ENCODE results near the gene CACHD1. TPM values are rescaled to one million over a fixed set of nuclear protein-coding genes. Genes with fewer than 3 reads are reported as not detected.

The CACHD1 gene
- total and polyA plus RNA-seq, 2 of the 8 experiments (the other 6 are each of a cell fraction or from before 2014, with no cell fraction given), result 22.2 to 42.5 TPM

DNA sequence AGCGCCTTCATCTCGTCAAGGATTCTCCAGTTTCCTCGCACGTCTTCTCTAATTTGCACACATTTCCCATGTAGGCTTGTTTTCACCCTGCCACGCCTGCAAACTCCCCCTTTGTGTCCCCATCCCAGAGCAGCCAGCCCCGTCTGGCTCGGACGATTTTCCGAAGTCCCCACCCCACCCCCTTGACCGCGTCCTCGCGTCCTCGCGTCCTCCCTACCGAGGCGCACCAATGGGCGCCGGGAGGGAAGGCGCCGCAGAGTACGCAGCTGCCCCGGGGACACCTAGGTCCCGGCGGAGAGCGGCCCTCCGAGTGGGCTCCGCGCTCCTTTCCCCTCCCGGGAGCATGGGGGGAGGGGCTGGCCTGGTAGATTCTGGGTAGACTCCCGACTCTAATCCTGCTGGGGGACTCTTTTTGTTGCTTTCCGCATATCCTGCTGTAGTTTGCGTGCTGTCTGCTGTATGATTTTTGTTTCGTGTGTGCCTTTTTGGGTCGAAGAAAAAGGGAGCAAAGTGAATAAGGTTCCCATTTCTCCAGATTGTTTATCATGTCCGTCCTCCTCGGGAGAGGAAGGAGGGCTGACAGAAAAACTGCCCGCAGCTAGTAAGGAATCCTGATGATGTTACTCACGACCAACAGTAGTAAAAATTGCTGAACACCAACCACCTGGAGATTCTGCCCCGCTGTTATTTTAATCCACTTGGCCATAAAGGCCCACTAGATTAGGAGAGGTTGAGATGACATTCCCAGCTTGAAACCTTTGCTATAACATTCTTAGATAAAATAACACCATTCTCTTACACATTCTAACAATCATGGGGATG, 1.5 kb downstream of the CACHD1 start (continued):
- TF ChIP-seq, protein P1, sequence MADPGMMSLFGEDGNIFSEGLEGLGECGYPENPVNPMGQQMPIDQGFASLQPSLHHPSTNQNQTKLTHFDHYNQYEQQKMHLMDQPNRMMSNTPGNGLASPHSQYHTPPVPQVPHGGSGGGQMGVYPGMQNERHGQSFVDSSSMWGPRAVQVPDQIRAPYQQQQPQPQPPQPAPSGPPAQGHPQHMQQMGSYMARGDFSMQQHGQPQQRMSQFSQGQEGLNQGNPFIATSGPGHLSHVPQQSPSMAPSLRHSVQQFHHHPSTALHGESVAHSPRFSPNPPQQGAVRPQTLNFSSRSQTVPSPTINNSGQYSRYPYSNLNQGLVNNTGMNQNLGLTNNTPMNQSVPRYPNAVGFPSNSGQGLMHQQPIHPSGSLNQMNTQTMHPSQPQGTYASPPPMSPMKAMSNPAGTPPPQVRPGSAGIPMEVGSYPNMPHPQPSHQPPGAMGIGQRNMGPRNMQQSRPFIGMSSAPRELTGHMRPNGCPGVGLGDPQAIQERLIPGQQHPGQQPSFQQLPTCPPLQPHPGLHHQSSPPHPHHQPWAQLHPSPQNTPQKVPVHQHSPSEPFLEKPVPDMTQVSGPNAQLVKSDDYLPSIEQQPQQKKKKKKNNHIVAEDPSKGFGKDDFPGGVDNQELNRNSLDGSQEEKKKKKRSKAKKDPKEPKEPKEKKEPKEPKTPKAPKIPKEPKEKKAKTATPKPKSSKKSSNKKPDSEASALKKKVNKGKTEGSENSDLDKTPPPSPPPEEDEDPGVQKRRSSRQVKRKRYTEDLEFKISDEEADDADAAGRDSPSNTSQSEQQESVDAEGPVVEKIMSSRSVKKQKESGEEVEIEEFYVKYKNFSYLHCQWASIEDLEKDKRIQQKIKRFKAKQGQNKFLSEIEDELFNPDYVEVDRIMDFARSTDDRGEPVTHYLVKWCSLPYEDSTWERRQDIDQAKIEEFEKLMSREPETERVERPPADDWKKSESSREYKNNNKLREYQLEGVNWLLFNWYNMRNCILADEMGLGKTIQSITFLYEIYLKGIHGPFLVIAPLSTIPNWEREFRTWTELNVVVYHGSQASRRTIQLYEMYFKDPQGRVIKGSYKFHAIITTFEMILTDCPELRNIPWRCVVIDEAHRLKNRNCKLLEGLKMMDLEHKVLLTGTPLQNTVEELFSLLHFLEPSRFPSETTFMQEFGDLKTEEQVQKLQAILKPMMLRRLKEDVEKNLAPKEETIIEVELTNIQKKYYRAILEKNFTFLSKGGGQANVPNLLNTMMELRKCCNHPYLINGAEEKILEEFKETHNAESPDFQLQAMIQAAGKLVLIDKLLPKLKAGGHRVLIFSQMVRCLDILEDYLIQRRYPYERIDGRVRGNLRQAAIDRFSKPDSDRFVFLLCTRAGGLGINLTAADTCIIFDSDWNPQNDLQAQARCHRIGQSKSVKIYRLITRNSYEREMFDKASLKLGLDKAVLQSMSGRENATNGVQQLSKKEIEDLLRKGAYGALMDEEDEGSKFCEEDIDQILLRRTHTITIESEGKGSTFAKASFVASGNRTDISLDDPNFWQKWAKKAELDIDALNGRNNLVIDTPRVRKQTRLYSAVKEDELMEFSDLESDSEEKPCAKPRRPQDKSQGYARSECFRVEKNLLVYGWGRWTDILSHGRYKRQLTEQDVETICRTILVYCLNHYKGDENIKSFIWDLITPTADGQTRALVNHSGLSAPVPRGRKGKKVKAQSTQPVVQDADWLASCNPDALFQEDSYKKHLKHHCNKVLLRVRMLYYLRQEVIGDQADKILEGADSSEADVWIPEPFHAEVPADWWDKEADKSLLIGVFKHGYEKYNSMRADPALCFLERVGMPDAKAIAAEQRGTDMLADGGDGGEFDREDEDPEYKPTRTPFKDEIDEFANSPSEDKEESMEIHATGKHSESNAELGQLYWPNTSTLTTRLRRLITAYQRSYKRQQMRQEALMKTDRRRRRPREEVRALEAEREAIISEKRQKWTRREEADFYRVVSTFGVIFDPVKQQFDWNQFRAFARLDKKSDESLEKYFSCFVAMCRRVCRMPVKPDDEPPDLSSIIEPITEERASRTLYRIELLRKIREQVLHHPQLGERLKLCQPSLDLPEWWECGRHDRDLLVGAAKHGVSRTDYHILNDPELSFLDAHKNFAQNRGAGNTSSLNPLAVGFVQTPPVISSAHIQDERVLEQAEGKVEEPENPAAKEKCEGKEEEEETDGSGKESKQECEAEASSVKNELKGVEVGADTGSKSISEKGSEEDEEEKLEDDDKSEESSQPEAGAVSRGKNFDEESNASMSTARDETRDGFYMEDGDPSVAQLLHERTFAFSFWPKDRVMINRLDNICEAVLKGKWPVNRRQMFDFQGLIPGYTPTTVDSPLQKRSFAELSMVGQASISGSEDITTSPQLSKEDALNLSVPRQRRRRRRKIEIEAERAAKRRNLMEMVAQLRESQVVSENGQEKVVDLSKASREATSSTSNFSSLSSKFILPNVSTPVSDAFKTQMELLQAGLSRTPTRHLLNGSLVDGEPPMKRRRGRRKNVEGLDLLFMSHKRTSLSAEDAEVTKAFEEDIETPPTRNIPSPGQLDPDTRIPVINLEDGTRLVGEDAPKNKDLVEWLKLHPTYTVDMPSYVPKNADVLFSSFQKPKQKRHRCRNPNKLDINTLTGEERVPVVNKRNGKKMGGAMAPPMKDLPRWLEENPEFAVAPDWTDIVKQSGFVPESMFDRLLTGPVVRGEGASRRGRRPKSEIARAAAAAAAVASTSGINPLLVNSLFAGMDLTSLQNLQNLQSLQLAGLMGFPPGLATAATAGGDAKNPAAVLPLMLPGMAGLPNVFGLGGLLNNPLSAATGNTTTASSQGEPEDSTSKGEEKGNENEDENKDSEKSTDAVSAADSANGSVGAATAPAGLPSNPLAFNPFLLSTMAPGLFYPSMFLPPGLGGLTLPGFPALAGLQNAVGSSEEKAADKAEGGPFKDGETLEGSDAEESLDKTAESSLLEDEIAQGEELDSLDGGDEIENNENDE (IDR thresholded peaks at IDR 0.05; ENCODE audit: insufficient replicate concordance, low read length), result no peak
- no peak for TF ChIP-seq RXRA (IDR thresholded peaks at IDR 0.05; ENCODE audit: insufficient read depth, low read depth, low read length)
- peak; percentile 66 for TF ChIP-seq ASH2L (IDR thresholded peaks at IDR 0.05; ENCODE audit: low read length)
- TF ChIP-seq, protein P2, sequence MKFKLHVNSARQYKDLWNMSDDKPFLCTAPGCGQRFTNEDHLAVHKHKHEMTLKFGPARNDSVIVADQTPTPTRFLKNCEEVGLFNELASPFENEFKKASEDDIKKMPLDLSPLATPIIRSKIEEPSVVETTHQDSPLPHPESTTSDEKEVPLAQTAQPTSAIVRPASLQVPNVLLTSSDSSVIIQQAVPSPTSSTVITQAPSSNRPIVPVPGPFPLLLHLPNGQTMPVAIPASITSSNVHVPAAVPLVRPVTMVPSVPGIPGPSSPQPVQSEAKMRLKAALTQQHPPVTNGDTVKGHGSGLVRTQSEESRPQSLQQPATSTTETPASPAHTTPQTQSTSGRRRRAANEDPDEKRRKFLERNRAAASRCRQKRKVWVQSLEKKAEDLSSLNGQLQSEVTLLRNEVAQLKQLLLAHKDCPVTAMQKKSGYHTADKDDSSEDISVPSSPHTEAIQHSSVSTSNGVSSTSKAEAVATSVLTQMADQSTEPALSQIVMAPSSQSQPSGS (IDR thresholded peaks at IDR 0.05; ENCODE audit: low read length), result no peak
- peak; percentile 32 to 70; a peak in 2 of 4 replicates for TF ChIP-seq SIN3A (conservative IDR thresholded peaks at IDR 0.05 in 1 of 2, IDR thresholded peaks at IDR 0.05 in 1 of 2; ENCODE audit: low read depth in 1 of 2, low read length in 2 of 2)
- TF ChIP-seq CHD1 (IDR thresholded peaks at IDR 0.05; ENCODE audit: low read depth, low read length), result no peak
- peak in 1 of 2 experiments; percentile 22; a peak in 1 of 4 replicates for TF ChIP-seq HDAC2 (IDR thresholded peaks at IDR 0.05; ENCODE audit: borderline replicate concordance in 1 of 2, low read depth in 2 of 2, low read length in 2 of 2)

All from H1 (cell line).